ENCODE measurements around the gene PALLD. TPM values are rescaled to one million over a fixed set of nuclear protein-coding genes. Genes with fewer than 3 reads are reported as not detected.
"Not testable (repeated sequence)": the region's sequence is repeated elsewhere in the genome, so short reads cannot be mapped to it uniquely, and the experiment has no call there.

Gene PALLD
- polyA plus RNA-seq, 3 donors, result 7.0 to 145 (median 22.7) TPM

GRCh38 chr4:168696280-168696679 is 199.4 kb downstream of the PALLD start:
- 83 to 94% (median 84%) methylated on average over 1 of the region's 1 CpG for WGBS, 3 donors
- H3K27ac ChIP-seq (ENCODE audit: low read depth, low read length), result no peak overlapping the region

DNA sequence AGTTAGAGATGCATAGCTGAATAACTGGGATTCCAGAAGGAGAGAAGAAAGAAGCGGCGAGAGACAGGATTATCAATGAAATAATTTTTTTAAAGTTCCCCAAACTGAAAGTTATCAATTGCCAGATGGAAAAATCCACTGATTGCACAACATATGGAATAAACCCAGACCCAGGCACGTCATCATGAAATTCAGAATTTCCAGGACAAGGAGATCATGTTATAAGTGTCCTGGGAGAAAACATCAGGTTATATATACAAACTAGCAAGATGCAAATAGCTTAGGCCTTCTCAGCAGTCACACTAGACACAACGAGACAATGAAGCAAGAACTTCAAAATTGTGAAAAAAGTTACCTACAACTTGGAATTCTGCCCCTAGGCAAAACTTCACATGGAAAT is 200.0 kb downstream of the PALLD start:
- no peak overlapping the region for H3K27ac ChIP-seq (ENCODE audit: low read depth, low read length)
- WGBS, 3 donors, result 83 to 94% (median 88%) methylated on average over 4 of the region's 4 CpGs

- no peak overlapping the region for H3K27ac ChIP-seq (ENCODE audit: low read depth, low read length)
- 39 to 88% (median 86%) methylated on average over 3 of the region's 3 CpGs for WGBS, 3 donors
Measured at GRCh38 chr4:168699224-168699878, 202.5 kb downstream of the PALLD start.

DNA sequence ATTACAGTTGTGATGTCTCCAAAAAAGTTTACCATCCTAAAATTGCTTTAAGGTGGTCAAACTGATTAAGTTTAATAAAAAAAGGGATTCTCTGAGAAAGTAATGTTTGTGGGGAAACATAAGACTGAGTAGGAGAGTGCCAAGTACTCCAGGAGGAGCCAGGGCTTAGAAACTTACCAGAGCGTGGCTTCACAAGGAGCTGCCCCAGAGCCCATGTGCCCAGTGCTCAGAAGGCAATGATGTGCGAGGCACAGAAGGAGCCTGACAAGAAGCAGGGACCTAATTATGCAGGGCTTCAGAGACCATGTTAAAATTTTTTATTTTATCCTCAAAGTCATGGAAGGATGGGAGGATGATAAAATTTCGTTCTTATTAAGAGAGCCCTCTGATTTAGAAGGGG is 204.2 kb downstream of the PALLD start:
- H3K27ac ChIP-seq (ENCODE audit: low read depth, low read length), result no peak overlapping the region
- 87 to 93% (median 91%) methylated on average over 3 of the region's 3 CpGs for WGBS, 3 donors

DNA sequence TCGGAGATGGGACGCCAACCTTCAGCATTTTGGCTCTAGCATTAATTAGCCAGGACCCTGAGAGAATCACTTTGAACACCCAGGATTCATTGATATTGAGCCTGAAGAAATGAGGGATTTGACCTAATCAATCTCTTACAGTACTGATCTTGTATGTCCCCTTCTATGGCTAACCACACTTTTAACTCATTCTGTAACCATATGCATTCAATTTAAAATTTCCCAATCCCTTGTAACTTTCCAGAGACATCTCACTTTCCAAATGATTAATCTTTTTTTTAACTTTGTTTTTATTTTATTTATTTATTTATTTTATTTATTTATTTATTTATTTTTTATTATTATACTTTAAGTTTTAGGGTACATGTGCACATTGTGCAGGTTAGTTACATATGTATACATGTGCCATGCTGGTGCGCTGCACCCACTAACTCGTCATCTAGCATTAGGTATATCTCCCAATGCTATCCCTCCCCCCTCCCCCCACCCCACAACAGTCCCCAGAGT is 205.8 kb downstream of the PALLD start:
- 95 to 100% (median 98%) methylated on average over 2 of the region's 4 CpGs for WGBS, 3 donors
- H3K27ac ChIP-seq (ENCODE audit: low read depth, low read length), result not testable (repeated sequence)

DNA sequence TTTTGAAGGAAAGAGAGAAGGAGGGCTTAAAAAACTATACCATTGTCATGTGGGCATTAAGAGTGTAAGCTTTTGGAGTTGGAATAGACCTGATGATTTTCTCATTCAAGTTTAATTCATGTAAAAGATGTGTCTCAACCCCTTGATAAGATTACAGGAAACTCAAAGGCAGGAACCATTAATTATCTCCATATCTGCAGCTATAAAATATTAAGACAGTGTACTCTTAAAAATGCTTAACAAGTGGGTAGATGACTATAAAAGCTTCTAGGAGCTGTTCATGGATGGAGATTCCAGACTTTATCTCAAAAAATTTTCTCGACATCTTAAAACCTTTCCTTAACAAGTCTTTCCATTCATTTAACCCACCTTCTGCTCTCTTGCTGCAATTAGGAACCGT is 208.3 kb downstream of the PALLD start:
- no peak overlapping the region for H3K27ac ChIP-seq (ENCODE audit: low read depth, low read length)
- WGBS, 3 donors, result 68 to 79% (median 69%) methylated on average over 2 of the region's 2 CpGs

DNA sequence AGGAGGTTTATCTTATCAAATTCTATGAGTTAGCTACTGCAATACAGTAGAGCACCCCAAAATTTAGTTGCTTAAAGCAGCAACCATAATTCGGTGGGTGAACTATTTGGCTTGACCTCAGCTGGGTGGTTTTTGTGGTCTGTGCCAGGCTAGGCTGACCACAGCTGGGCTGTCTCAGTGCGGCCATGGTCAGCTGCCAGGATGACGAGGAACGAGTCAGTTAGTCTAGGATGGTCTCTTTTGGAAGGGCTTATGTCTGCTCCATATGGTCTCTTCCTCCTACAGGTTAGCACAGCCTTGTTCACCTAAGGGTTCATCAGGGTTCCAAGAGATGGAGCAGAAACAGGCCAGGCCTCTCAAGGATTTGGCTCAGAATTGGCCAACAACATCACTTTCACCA is 210.4 kb downstream of the PALLD start:
- H3K27ac ChIP-seq (ENCODE audit: low read depth, low read length), result no peak overlapping the region
- 84 to 92% (median 90%) methylated on average over 4 of the region's 4 CpGs for WGBS, 3 donors

DNA sequence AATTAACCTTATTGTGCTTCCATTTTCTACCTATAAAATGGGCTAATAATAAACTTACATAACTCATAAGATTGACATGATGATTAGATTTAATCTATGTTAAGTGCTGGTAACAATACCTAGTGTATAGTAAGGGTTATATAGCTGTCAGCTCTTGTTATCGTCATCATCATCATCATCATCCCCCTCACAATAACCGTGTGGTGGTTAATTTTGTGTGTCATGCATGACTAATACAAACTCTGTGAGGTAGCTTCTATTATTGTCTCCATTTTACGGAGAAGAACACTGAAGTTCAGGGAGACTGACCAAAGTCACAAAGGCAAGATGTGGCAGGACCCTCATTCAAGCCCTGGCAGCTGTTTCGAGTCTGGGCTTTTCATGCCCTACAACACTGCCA is 211.3 kb downstream of the PALLD start:
- 91 to 93% (median 92%) methylated on average over 4 of the region's 4 CpGs for WGBS, 3 donors
- no peak overlapping the region for H3K27ac ChIP-seq (ENCODE audit: low read depth, low read length)

- no peak overlapping the region for H3K27ac ChIP-seq (ENCODE audit: low read depth, low read length)
- WGBS, 3 donors, result 50 to 57% (median 56%) methylated on average over 3 of the region's 3 CpGs
Measured at GRCh38 chr4:168710353-168710946, 213.6 kb downstream of the PALLD start.

- H3K27ac ChIP-seq (ENCODE audit: low read depth, low read length), result no peak overlapping the region
- WGBS, 3 donors, result 50 to 77% (median 56%) methylated on average over 11 of the region's 11 CpGs
Measured at GRCh38 chr4:168711197-168712140, 214.6 kb downstream of the PALLD start.

DNA sequence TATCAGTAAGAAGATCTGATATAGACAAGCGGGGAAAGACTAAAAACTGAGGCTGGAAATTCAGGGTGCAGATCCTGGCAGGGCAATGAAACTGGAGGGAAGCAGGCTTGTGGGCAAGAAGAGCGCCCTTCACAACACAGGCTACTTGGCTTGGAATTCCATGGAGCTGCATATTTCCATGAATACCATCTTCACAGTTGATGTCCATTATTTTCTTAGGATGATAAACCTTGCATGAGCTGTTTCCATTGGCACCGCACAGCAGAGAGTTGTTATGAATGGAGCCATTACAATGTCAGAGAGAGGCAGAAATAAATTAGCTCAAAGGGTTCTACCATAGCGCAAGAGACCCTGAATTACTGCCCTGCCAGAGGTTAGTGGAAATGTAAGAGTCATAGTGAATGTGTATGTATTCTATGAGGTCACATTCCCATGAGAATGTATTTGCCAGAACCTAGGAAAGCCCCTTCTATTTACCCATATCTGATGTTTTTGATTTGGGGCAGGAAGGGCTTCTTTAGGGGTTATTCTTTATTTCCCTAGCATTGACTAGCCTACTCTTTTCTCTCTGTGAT is 215.6 kb downstream of the PALLD start:
- H3K27ac ChIP-seq (ENCODE audit: low read depth, low read length), result no peak overlapping the region
- WGBS, 3 donors, result 95 to 97% (median 95%) methylated on average over 4 of the region's 4 CpGs

DNA sequence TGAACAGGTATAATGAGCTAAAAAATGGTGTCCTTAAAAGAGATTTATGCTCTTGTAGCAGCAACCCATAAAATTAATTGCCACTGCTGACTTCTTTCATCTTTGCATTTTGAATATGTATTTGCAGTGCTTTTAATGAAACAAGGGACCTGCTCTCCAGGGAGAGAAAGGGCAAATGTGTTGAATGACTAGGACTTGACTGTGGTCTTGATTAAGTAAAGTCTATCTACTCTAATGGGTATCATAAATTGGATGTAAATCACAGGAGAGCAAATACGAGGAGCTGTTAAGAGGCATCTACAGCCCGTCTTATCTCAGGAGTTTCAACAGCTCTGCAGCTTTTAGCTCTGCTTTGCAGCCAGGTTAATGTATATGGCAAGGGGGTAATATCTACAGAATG is 216.4 kb downstream of the PALLD start:
- no peak overlapping the region for H3K27ac ChIP-seq (ENCODE audit: low read depth, low read length)
- WGBS, 3 donors, result 77 to 95% (median 93%) methylated on average over 2 of the region's 2 CpGs

- 85 to 88% (median 85%) methylated on average over 7 of the region's 7 CpGs for WGBS, 3 donors
- no peak overlapping the region for H3K27ac ChIP-seq (ENCODE audit: low read depth, low read length)
Measured at GRCh38 chr4:168715896-168716295, 219.0 kb downstream of the PALLD start.

DNA sequence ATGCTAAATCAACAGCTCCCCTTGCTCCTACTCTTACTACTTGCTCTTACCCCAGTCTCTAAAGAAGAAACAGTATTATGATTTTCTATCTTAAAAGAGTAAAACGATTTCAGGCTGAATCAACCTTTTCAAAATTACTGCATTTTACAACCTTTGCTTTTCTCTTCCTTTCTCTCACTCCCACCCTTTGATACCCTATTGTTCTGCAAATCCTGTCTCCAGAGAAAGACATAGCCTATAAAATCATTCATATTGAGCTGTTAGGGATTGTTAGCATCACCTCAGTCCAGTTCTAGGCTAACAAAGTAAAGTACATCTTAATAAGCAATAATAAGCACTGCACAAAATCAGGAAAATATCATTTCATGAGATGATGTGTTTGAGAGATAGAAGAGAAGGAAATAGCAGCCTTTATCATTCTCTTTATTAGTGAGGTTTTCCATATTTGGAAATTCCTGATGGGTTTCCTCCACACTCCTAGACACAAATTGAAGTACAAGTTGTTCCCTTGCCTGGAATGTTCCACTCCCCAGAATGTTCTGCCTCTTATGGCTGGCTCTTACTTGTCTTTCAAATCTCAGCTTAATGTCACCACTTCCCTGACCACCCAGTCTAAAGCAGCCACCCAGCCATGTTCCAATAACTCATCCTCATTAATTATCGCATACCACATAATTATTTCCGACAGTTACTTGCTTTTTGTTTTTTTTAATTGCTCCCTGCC is 219.7 kb downstream of the PALLD start:
- WGBS, 3 donors, result 80 to 81% (median 80%) methylated on average over 3 of the region's 3 CpGs
- H3K27ac ChIP-seq (ENCODE audit: low read depth, low read length), result no peak overlapping the region

GRCh38 chr4:168717847-168718246 is 221.0 kb downstream of the PALLD start:
- H3K27ac ChIP-seq (ENCODE audit: low read depth, low read length), result no peak overlapping the region
- WGBS, 3 donors, result 29 to 54% (median 49%) methylated on average over 3 of the region's 3 CpGs

DNA sequence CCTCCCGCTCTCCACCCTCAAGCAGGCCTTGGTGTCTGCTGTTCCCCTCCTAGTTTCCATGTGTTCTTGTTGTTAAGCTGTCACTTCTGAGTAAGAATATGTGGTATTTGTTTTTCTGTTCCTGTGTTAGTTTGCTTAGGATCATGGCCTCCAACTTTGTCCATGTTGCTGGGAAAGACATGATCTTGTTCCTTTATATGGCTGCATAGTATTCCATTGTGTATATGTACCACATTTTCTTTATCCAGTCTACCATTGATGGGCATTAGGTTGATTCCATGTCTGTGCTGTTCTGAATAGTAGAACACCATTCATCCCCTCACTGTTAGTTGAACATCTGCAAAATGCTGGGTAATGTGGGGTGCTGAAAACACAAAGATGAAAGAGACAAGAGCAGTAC is 222.9 kb downstream of the PALLD start:
- H3K27ac ChIP-seq (ENCODE audit: low read depth, low read length), result no peak overlapping the region
- 88 to 100% (median 98%) methylated on average over 1 of the region's 1 CpG for WGBS, 3 donors

DNA sequence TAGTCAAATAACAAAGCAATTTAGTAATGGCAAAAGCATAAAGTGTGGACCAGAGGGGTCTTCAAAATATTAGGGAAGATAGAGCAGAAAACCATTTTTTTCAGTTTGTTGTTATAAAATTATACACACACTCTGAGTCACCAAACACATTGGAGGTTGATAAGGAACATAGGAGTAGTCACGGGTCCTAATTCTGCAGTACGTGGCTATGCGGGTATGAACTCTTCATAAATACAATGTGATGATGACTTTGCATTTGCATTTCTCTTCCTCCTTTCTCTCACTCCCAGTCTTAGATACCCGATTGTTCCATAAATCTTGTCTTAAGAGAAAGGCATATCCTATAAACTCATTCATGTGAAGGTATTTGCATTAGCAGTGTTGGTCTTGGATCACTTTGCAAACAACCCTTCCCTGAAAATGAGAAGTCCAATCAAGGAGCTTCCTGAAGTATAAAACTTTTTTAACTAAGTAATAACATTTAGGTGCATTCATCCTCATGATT is 223.6 kb downstream of the PALLD start:
- WGBS, 3 donors, result 62 to 93% (median 70%) methylated on average over 4 of the region's 4 CpGs
- no peak overlapping the region for H3K27ac ChIP-seq (ENCODE audit: low read depth, low read length)

GRCh38 chr4:168722391-168722790 is 225.5 kb downstream of the PALLD start:
- WGBS, 3 donors, result 20 to 70% (median 57%) methylated on average over 2 of the region's 2 CpGs
- no peak overlapping the region for H3K27ac ChIP-seq (ENCODE audit: low read depth, low read length)

All from adipose tissue (tissue), 3 donors.